ENCODE measurements around the gene KIR2DL1. TPM values are rescaled to one million over a fixed set of nuclear protein-coding genes. Genes with fewer than 3 reads are reported as not detected.

The KIR2DL1 gene
- total RNA-seq, 1 experiment from 2014 or later = not detected

- H3K36me3 Mint-ChIP-seq = peaks cover 70% of the 10 kb centered on the region
- ChIA-PET POLR2A (no interaction called here), CTCF (no interaction called here)
Observed at GRCh38 chr19:54804571-54804970, 35.0 kb downstream of the KIR2DL1 start.

GRCh38 chr19:54805665-54806515 is 36.3 kb downstream of the KIR2DL1 start:
- peaks cover 87% of the 10 kb centered on the region for H3K9me3 Mint-ChIP-seq
- ATAC-seq (no peak), DNase-seq (ENCODE audit: low spot score) (no peak)
- H3K36me3 Mint-ChIP-seq = peaks cover 75% of the 10 kb centered on the region
- TF ChIP-seq, protein P1, sequence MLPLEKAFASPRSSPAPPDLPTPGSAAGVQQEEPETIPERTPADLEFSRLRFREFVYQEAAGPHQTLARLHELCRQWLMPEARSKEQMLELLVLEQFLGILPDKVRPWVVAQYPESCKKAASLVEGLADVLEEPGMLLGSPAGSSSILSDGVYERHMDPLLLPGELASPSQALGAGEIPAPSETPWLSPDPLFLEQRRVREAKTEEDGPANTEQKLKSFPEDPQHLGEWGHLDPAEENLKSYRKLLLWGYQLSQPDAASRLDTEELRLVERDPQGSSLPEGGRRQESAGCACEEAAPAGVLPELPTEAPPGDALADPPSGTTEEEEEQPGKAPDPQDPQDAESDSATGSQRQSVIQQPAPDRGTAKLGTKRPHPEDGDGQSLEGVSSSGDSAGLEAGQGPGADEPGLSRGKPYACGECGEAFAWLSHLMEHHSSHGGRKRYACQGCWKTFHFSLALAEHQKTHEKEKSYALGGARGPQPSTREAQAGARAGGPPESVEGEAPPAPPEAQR (CRISPR knock-in tag; IDR thresholded peaks at IDR 0.05) = no peak
- TF ChIP-seq, protein P2, sequence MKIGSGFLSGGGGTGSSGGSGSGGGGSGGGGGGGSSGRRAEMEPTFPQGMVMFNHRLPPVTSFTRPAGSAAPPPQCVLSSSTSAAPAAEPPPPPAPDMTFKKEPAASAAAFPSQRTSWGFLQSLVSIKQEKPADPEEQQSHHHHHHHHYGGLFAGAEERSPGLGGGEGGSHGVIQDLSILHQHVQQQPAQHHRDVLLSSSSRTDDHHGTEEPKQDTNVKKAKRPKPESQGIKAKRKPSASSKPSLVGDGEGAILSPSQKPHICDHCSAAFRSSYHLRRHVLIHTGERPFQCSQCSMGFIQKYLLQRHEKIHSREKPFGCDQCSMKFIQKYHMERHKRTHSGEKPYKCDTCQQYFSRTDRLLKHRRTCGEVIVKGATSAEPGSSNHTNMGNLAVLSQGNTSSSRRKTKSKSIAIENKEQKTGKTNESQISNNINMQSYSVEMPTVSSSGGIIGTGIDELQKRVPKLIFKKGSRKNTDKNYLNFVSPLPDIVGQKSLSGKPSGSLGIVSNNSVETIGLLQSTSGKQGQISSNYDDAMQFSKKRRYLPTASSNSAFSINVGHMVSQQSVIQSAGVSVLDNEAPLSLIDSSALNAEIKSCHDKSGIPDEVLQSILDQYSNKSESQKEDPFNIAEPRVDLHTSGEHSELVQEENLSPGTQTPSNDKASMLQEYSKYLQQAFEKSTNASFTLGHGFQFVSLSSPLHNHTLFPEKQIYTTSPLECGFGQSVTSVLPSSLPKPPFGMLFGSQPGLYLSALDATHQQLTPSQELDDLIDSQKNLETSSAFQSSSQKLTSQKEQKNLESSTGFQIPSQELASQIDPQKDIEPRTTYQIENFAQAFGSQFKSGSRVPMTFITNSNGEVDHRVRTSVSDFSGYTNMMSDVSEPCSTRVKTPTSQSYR (CRISPR knock-in tag; IDR thresholded peaks at IDR 0.05) = no peak
- TF ChIP-seq, protein P3, sequence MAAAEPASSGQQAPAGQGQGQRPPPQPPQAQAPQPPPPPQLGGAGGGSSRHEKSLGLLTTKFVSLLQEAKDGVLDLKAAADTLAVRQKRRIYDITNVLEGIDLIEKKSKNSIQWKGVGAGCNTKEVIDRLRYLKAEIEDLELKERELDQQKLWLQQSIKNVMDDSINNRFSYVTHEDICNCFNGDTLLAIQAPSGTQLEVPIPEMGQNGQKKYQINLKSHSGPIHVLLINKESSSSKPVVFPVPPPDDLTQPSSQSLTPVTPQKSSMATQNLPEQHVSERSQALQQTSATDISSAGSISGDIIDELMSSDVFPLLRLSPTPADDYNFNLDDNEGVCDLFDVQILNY (CRISPR knock-in tag; IDR thresholded peaks at IDR 0.05) = no peak
- TF ChIP-seq SOX15 (CRISPR knock-in tag; IDR thresholded peaks at IDR 0.05) (no peak), GABPB1 (CRISPR knock-in tag; IDR thresholded peaks at IDR 0.05) (no peak), JUN (CRISPR knock-in tag; IDR thresholded peaks at IDR 0.05) (no peak), SMAD3 (CRISPR knock-in tag; IDR thresholded peaks at IDR 0.05; ENCODE audit: borderline replicate concordance) (no peak), ZNF138 (CRISPR knock-in tag; conservative IDR thresholded peaks at IDR 0.05) (no peak), NFATC4 (CRISPR knock-in tag; IDR thresholded peaks at IDR 0.05) (no peak), ZNF232 (CRISPR knock-in tag; IDR thresholded peaks at IDR 0.05) (no peak), ZNF263 (CRISPR knock-in tag; IDR thresholded peaks at IDR 0.05; ENCODE audit: low read depth) (no peak), GRHL2 (CRISPR knock-in tag; IDR thresholded peaks at IDR 0.05; ENCODE audit: insufficient replicate concordance, severe bottlenecking) (no peak), ELF4 (CRISPR knock-in tag; IDR thresholded peaks at IDR 0.05; ENCODE audit: low read depth) (no peak), ZNF512 (CRISPR knock-in tag; IDR thresholded peaks at IDR 0.05; ENCODE audit: borderline replicate concordance) (no peak)
- TF ChIP-seq, protein P4, sequence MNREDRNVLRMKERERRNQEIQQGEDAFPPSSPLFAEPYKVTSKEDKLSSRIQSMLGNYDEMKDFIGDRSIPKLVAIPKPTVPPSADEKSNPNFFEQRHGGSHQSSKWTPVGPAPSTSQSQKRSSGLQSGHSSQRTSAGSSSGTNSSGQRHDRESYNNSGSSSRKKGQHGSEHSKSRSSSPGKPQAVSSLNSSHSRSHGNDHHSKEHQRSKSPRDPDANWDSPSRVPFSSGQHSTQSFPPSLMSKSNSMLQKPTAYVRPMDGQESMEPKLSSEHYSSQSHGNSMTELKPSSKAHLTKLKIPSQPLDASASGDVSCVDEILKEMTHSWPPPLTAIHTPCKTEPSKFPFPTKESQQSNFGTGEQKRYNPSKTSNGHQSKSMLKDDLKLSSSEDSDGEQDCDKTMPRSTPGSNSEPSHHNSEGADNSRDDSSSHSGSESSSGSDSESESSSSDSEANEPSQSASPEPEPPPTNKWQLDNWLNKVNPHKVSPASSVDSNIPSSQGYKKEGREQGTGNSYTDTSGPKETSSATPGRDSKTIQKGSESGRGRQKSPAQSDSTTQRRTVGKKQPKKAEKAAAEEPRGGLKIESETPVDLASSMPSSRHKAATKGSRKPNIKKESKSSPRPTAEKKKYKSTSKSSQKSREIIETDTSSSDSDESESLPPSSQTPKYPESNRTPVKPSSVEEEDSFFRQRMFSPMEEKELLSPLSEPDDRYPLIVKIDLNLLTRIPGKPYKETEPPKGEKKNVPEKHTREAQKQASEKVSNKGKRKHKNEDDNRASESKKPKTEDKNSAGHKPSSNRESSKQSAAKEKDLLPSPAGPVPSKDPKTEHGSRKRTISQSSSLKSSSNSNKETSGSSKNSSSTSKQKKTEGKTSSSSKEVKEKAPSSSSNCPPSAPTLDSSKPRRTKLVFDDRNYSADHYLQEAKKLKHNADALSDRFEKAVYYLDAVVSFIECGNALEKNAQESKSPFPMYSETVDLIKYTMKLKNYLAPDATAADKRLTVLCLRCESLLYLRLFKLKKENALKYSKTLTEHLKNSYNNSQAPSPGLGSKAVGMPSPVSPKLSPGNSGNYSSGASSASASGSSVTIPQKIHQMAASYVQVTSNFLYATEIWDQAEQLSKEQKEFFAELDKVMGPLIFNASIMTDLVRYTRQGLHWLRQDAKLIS (CRISPR knock-in tag; IDR thresholded peaks at IDR 0.05; ENCODE audit: borderline replicate concordance) = no peak
- H3K27ac Mint-ChIP-seq = no peak overlapping the region
- H3K27me3 Mint-ChIP-seq (ENCODE audit: low read depth) = peaks cover 8% of the 10 kb centered on the region
- POLR2A ChIA-PET = no interaction called here
- H3K4me3 Mint-ChIP-seq = no peak overlapping the region
- no peaks in the 10 kb centered on the region for H3K4me1 Mint-ChIP-seq
- CTCF ChIA-PET = no interaction called here

More at GRCh38 chr19:54804571-54804970, 35.0 kb downstream of the KIR2DL1 start:
- Mint-ChIP-seq H3K27ac (no peak overlapping the region), H3K4me3 (no peak overlapping the region), H3K4me1 (no peaks in the 10 kb centered on the region), H3K9me3 (peaks cover 74% of the 10 kb centered on the region), H3K27me3 (ENCODE audit: low read depth) (peaks cover 8% of the 10 kb centered on the region)
- ATAC-seq (no peak), DNase-seq (ENCODE audit: low spot score) (no peak)
- TF ChIP-seq MXD4 (CRISPR knock-in tag; IDR thresholded peaks at IDR 0.05; ENCODE audit: borderline replicate concordance) = no peak

Measured in WTC11 (cell line).